Duodenal mucosa (tissue), 2 donors: ENCODE data around the gene PPAN.
A peak's percentile ranks its signal among the peaks of the same experiment; 100 is the strongest.

ENCODE experiments used
- H3K27ac ChIP-seq: one replicate; pipeline ENCODE4 v1.7.0; 2013; ENCODE audit warnings: low read depth, low read length
- H3K27me3 ChIP-seq, 2 donors: one replicate each; pipeline ENCODE4 v1.7.0; 2013; ENCODE audit warnings: low read length in 2 of 2, control low read depth in 1 of 2; ENCODE audit not compliant: insufficient read depth in 2 of 2, control insufficient read depth in 1 of 2
- H3K36me3 ChIP-seq, 2 donors: one replicate each; pipeline ENCODE4 v1.7.0; 2013; ENCODE audit warnings: low read length in 2 of 2, control low read depth in 1 of 2; ENCODE audit not compliant: insufficient read depth in 2 of 2, control insufficient read depth in 1 of 2
- H3K4me1 ChIP-seq, 2 donors: one replicate each; pipeline ENCODE4 v1.7.0; 2013; ENCODE audit warnings: low read length in 2 of 2, control low read depth in 1 of 2; ENCODE audit not compliant: insufficient read depth in 2 of 2, control insufficient read depth in 1 of 2
- H3K4me3 ChIP-seq, 2 donors: one replicate each; pipeline ENCODE4 v1.7.0; 2013; ENCODE audit warnings: low read length in 2 of 2, low read depth in 1 of 2
- H3K9ac ChIP-seq, 2 donors: one replicate each; pipeline ENCODE4 v1.7.0; 2013; ENCODE audit warnings: low read length in 2 of 2, low read depth in 1 of 2
- H3K9me3 ChIP-seq, 2 donors: one replicate each; pipeline ENCODE4 v1.7.0; 2013; ENCODE audit warnings: low read length in 2 of 2, control low read depth in 1 of 2; ENCODE audit not compliant: control insufficient read depth in 1 of 2

Gene PPAN

GRCh38 chr19:10106100-10106936 lies at the start of gene PPAN:
Gene PPAN (plus strand): TSS chr19:10106362. CDS start chr19:10106395, 33 bp downstream.
- no peaks in the 10 kb centered on the region for H3K9me3 ChIP-seq
- peak within 1 kb of the TSS; percentile 34 for H3K27ac ChIP-seq
- no peaks in the 10 kb centered on the region for H3K27me3 ChIP-seq
- peaks cover 22 to 26% of the 10 kb centered on the region in 2 donors for H3K4me1 ChIP-seq
- H3K9ac ChIP-seq, result peak within 1 kb of the TSS; percentile 68 to 85
- peak within 1 kb of the TSS; percentile 78 to 88 for H3K4me3 ChIP-seq
- peaks cover 21 to 37% of the 10 kb centered on the region in 2 donors for H3K36me3 ChIP-seq

GRCh38 chr19:10061717-10062310 lies 44.3 kb upstream of the PPAN start:
- H3K4me1 ChIP-seq, result no peaks in the 10 kb centered on the region

GRCh38 chr19:10068205-10068604 lies 38.0 kb upstream of the PPAN start:
- H3K36me3 ChIP-seq, result no peaks in the 10 kb centered on the region
- no peaks in the 10 kb centered on the region for H3K4me1 ChIP-seq
- no peak overlapping the region for H3K4me3 ChIP-seq
- no peaks in the 10 kb centered on the region for H3K9me3 ChIP-seq
- H3K9ac ChIP-seq, result no peak overlapping the region
- no peak overlapping the region for H3K27ac ChIP-seq
- H3K27me3 ChIP-seq, result peaks cover 0 to 5% of the 10 kb centered on the region in 2 donors

More at GRCh38 chr19:10061717-10062310, 44.3 kb upstream of the PPAN start:
- H3K36me3 ChIP-seq, result no peaks in the 10 kb centered on the region
- no peak overlapping the region for H3K9ac ChIP-seq
- no peak overlapping the region for H3K4me3 ChIP-seq
- H3K27me3 ChIP-seq, result peaks cover 0 to 7% of the 10 kb centered on the region in 2 donors
- no peak overlapping the region for H3K27ac ChIP-seq
- H3K9me3 ChIP-seq, result no peaks in the 10 kb centered on the region

- no peak overlapping the region for H3K27ac ChIP-seq
- no peak overlapping the region for H3K9ac ChIP-seq
- no peaks in the 10 kb centered on the region for H3K36me3 ChIP-seq
- peaks cover 2 to 4% of the 10 kb centered on the region in 2 donors for H3K9me3 ChIP-seq
- H3K4me3 ChIP-seq, result no peak overlapping the region
- H3K27me3 ChIP-seq, result peaks cover 0 to 5% of the 10 kb centered on the region in 2 donors
- H3K4me1 ChIP-seq, result no peaks in the 10 kb centered on the region
Observed at GRCh38 chr19:10069046-10069445, 37.1 kb upstream of the PPAN start.

- Histone ChIP-seq H3K36me3 (no peaks in the 10 kb centered on the region), H3K9ac (no peak overlapping the region), H3K4me3 (no peak overlapping the region), H3K27me3 (peaks cover 0 to 5% of the 10 kb centered on the region in 2 donors), H3K4me1 (no peaks in the 10 kb centered on the region), H3K9me3 (peaks cover 3 to 7% of the 10 kb centered on the region in 2 donors), H3K27ac (no peak overlapping the region)
Observed at GRCh38 chr19:10070730-10071446, 35.3 kb upstream of the PPAN start.

- H3K4me3 ChIP-seq, result no peak overlapping the region
- no peaks in the 10 kb centered on the region for H3K4me1 ChIP-seq
- H3K9ac ChIP-seq, result no peak overlapping the region
- peaks cover 0 to 5% of the 10 kb centered on the region in 2 donors for H3K27me3 ChIP-seq
- peaks cover 4 to 7% of the 10 kb centered on the region in 2 donors for H3K9me3 ChIP-seq
- H3K27ac ChIP-seq, result no peak overlapping the region
- H3K36me3 ChIP-seq, result no peaks in the 10 kb centered on the region
Observed at GRCh38 chr19:10074153-10074552, 32.0 kb upstream of the PPAN start.

- H3K27me3 ChIP-seq, result no peaks in the 10 kb centered on the region
- H3K4me3 ChIP-seq, result no peak overlapping the region
- H3K36me3 ChIP-seq, result no peaks in the 10 kb centered on the region
- H3K9ac ChIP-seq, result no peak overlapping the region
- H3K9me3 ChIP-seq, result peaks cover 6 to 7% of the 10 kb centered on the region in 2 donors
- no peaks in the 10 kb centered on the region for H3K4me1 ChIP-seq
- H3K27ac ChIP-seq, result no peak overlapping the region
Observed at GRCh38 chr19:10076535-10076934, 29.6 kb upstream of the PPAN start.

- no peaks in the 10 kb centered on the region for H3K27me3 ChIP-seq
- no peak overlapping the region for H3K4me3 ChIP-seq
- peaks cover 6 to 7% of the 10 kb centered on the region in 2 donors for H3K9me3 ChIP-seq
- no peaks in the 10 kb centered on the region for H3K4me1 ChIP-seq
- H3K27ac ChIP-seq, result no peak overlapping the region
- no peaks in the 10 kb centered on the region for H3K36me3 ChIP-seq
- H3K9ac ChIP-seq, result no peak overlapping the region
Observed at GRCh38 chr19:10078329-10078728, 27.8 kb upstream of the PPAN start.

GRCh38 chr19:10079031-10079453 lies 27.1 kb upstream of the PPAN start:
- Histone ChIP-seq H3K9ac (no peak overlapping the region), H3K36me3 (no peaks in the 10 kb centered on the region), H3K9me3 (peaks cover 3% of the 10 kb centered on the region in 2 donors), H3K4me3 (no peak overlapping the region), H3K4me1 (no peaks in the 10 kb centered on the region), H3K27me3 (no peaks in the 10 kb centered on the region), H3K27ac (no peak overlapping the region)

GRCh38 chr19:10083911-10084310 lies 22.3 kb upstream of the PPAN start:
- Histone ChIP-seq H3K36me3 (peaks cover 0 to under 1% of the 10 kb centered on the region in 2 donors), H3K4me3 (no peak overlapping the region), H3K27me3 (no peaks in the 10 kb centered on the region), H3K9ac (no peak overlapping the region), H3K9me3 (peaks cover 0 to 3% of the 10 kb centered on the region in 2 donors), H3K27ac (no peak overlapping the region), H3K4me1 (peaks cover 4 to 5% of the 10 kb centered on the region in 2 donors)
